Activated naive CD8-positive, alpha-beta T cell treated with anti-CD3 and anti-CD28 coated beads, Interleukin-2, amount 50 U/mL, for 24 hours (primary cell): ENCODE results near the gene KIRREL3.
A peak's percentile ranks its signal among the peaks of the same experiment; 100 is the strongest.

Experiments used
- ATAC-seq: fragments of 150-1000 bp; cut with Tn5 transposase; one replicate; pipeline ENCODE4 v1.10.0; 2021
- DNase-seq: peaks from one replicate; pipeline ENCODE4 v3.0.0; 2021
- H3K27ac Mint-ChIP-seq: one replicate; pipeline ENCODE4 v1.8.0; 2021; ENCODE audit warnings: mild to moderate bottlenecking, mixed read lengths
- H3K27me3 Mint-ChIP-seq: one replicate; pipeline ENCODE4 v1.8.0; 2021; ENCODE audit warnings: mixed read lengths
- H3K36me3 Mint-ChIP-seq: one replicate; pipeline ENCODE4 v1.8.0; 2021; ENCODE audit warnings: low read depth, mixed read lengths
- H3K4me1 Mint-ChIP-seq: one replicate; pipeline ENCODE4 v1.8.0; 2021; ENCODE audit warnings: mixed read lengths
- H3K4me3 Mint-ChIP-seq: one replicate; pipeline ENCODE4 v1.8.0; 2021; ENCODE audit warnings: mild to moderate bottlenecking, moderate library complexity, mixed read lengths
- H3K9me3 Mint-ChIP-seq: one replicate; pipeline ENCODE4 v1.8.0; 2021; ENCODE audit warnings: mixed read lengths

The KIRREL3 gene

DNA sequence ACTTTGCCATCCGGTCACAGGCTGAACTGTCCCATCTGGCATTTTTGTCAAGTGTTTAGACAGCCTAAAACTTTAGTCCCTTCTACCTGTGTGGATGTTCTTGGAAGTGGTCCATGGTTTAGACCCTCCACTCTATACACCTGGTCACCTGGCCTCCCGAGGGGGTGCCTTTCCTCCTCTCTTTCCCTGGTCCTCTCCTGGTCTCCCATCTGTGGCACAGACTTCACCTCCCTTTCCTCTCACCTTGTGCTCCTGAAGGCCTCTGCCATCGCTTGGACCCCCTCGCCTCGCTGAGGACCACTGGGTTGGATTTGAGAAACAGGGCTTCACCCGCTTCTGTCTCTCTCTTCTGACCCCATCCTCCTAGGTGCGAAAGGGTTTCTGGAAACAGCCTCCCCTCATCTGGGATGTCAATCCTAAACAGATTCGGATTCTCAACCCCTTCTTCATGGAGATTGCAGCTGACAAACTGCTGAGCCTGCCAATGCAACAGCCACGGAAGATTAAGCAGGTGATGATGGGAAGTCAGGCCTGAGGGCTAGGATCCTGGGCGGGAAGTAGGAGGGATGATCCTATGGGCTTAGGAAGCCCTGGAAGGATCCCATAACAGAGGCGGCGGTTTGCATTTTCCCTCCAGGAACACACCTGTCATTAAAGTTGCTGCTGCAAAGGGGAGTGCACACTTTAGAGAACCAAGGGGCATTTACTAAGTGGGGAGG is 591.5 kb downstream of the KIRREL3 start:
- H3K9me3 Mint-ChIP-seq: no peaks in the 10 kb centered on the region
- DNase-seq (no peak), ATAC-seq (no peak)
- H3K36me3 Mint-ChIP-seq: peaks cover 7% of the 10 kb centered on the region
- no peak overlapping the region for H3K27ac Mint-ChIP-seq
- H3K27me3 Mint-ChIP-seq: no peaks in the 10 kb centered on the region
- no peak overlapping the region for H3K4me3 Mint-ChIP-seq
- H3K4me1 Mint-ChIP-seq: no peaks in the 10 kb centered on the region

DNA sequence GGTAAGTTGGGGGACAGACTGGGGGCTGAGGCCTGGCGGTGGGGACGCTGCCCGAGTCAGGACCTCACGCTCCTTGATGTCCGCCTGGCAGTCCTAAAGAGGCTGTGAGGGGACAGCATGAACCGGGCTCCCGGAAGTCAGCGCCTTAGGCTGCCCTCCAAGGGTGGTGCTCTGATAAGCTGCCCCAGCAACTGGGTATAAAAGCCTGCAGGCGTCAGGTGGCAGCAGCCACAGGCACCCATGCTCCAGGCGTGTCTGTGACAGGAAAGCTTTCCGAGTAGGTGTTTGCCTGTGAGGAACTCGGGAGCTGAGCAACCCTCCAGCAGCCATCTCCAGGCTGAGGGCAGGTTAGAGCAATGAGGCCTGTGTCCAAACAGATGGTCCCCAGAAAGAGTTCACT is 592.1 kb downstream of the KIRREL3 start:
- no peaks in the 10 kb centered on the region for H3K9me3 Mint-ChIP-seq

DNA sequence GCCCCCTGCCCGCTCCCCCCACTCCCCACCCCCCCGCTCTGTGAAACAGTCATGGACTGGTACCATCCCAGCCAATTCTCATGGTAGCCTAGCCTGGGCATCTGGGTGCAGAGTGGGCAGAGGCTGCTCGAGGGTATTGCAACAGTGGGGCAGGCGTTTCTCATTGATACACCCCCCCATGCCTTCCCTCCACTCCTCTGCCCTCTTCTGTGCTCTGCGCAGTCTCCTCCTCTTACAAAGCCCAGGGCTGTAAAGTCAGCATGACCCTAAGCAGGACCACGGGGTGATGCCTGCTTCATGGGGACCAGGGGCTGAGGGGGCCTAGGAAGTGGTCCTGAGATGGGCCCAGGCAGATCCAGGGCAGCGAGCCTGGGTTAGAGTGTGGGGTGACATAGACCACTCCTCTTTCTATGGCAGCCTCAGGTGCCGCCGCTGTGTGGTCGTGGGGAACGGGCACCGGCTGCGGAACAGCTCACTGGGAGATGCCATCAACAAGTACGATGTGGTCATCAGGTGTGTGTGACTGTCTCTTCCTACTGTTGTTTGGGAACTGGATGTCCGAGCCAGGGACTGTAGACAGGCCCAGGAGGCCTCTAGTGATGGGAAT is 592.8 kb downstream of the KIRREL3 start:
- no peak for ATAC-seq
- no peaks in the 10 kb centered on the region for H3K4me1 Mint-ChIP-seq
- H3K36me3 Mint-ChIP-seq: peaks cover 7% of the 10 kb centered on the region
- no peaks in the 10 kb centered on the region for H3K27me3 Mint-ChIP-seq
- DNase-seq: no peak
- H3K27ac Mint-ChIP-seq: no peak overlapping the region
- no peak overlapping the region for H3K4me3 Mint-ChIP-seq
- H3K9me3 Mint-ChIP-seq: no peaks in the 10 kb centered on the region

More for the DNA sequence above, 592.1 kb downstream of the KIRREL3 start:
- DNase-seq (no peak), ATAC-seq (no peak)
- Mint-ChIP-seq H3K27ac (no peak overlapping the region), H3K4me3 (no peak overlapping the region), H3K27me3 (no peaks in the 10 kb centered on the region), H3K36me3 (peaks cover 7% of the 10 kb centered on the region), H3K4me1 (no peaks in the 10 kb centered on the region)

DNA sequence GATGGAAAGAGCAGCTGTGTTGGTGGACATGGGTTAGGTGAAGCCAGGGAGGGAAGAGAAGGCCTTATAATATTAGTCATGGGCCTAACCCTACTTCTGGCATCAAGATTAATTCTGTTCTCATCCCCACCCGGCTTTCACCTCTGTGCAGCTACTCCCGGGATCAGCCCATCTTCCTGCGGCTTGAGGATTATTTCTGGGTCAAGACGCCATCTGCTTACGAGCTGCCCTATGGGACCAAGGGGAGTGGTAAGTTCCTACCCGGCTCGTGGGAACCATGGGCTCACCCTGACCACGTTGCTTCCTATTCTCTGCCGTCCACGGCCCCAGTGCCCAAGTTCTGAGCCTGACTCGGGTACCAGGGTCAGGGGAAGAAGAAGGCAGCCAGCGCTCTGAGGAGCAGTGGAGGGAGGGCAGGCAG is 593.5 kb downstream of the KIRREL3 start:
- Mint-ChIP-seq H3K27me3 (no peaks in the 10 kb centered on the region), H3K9me3 (no peaks in the 10 kb centered on the region), H3K4me3 (no peak overlapping the region), H3K27ac (no peak overlapping the region), H3K36me3 (peaks cover 7% of the 10 kb centered on the region), H3K4me1 (no peaks in the 10 kb centered on the region)
- DNase-seq: no peak
- ATAC-seq: no peak

DNA sequence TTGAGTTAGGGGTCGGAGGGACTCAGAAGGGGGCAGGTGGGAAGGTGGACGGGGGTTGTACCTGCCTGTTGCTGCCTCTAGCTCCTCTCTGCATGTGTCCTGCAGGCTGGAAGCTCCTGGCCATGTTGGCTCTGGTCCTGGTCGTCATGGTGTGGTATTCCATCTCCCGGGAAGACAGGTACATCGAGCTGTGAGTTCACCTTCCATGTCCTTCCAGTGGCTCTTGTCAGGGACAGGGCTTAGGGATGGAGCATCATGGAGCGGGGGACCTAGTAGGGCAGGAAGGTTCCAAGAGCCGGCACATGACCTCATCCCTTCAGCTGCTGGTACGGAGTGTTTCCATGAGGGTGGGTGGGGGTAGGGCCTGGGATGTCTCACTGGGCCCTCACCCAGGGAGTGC is 594.2 kb downstream of the KIRREL3 start:
- H3K27ac Mint-ChIP-seq: no peak overlapping the region
- H3K9me3 Mint-ChIP-seq: no peaks in the 10 kb centered on the region
- no peak overlapping the region for H3K4me3 Mint-ChIP-seq
- DNase-seq (no peak), ATAC-seq (no peak)
- H3K36me3 Mint-ChIP-seq: peaks cover 4% of the 10 kb centered on the region
- H3K27me3 Mint-ChIP-seq: no peaks in the 10 kb centered on the region
- H3K4me1 Mint-ChIP-seq: no peaks in the 10 kb centered on the region

DNA sequence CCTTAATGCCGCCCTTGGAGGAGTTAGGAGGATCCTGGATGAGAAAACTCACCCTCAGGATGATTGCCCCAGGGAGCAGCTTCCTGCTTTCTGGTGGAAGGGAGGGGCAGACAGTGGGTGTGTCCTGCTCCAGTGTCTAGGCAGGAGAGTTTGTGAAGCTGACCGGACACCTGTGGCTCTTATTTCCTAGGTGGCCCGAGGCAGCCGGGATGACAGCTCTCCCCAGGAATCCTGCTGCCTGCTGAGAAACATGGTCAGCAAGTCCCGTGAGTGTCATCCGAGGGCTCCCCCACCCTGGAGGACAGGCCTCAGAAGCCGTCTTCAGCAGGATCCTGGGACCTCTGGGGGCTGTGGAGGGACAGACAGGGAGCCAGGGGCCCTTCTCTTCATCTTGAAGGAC is 594.7 kb downstream of the KIRREL3 start:
- H3K27me3 Mint-ChIP-seq: no peaks in the 10 kb centered on the region

DNA sequence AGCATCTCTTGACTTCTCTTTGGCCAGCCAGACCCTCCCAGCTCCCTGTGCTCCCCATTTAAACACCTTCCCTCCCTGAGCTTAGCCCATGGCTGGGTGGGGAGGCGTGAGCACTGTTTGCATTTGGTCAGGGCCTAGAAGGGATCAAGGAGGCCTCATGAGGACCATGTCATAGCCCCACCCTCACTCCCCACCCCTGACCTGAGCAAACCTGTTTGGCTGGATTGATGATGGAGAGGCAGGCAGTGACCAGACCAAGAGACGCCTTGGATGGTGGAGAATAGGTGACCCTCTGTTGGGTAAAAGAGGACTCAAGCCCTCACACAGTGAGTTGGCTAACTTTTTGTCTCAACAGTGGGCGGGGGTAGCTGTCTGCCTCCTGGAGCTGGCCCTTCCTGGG is 595.2 kb downstream of the KIRREL3 start:
- H3K4me1 Mint-ChIP-seq: no peaks in the 10 kb centered on the region
- H3K27me3 Mint-ChIP-seq: no peaks in the 10 kb centered on the region
- DNase-seq (no peak), ATAC-seq (no peak)
- no peak overlapping the region for H3K4me3 Mint-ChIP-seq
- no peak overlapping the region for H3K27ac Mint-ChIP-seq
- H3K9me3 Mint-ChIP-seq: no peaks in the 10 kb centered on the region
- peaks cover 2% of the 10 kb centered on the region for H3K36me3 Mint-ChIP-seq

More for the DNA sequence above, 594.7 kb downstream of the KIRREL3 start:
- ATAC-seq: no peak
- H3K27ac Mint-ChIP-seq: no peak overlapping the region
- no peaks in the 10 kb centered on the region for H3K4me1 Mint-ChIP-seq
- H3K36me3 Mint-ChIP-seq: peaks cover 4% of the 10 kb centered on the region
- H3K4me3 Mint-ChIP-seq: no peak overlapping the region
- DNase-seq: no peak
- H3K9me3 Mint-ChIP-seq: no peaks in the 10 kb centered on the region

DNA sequence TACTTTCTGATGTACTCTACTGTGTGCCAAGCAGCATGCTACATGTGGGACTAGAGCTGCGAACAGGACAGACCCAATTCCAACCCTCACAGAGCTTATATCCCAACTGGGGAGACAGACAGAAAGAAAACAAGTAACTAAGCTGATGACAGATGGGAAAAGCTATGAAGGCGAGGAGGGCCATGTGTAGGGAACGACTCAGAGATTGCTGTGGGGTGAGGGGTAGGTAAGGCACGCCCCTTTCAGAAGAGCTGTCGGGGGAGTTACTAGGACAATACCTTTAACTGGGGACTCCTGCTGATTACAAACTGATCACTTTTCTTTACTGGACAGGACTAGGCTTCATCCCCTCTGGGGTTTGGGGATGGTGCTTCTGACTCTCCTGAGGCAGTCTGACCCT is 596.2 kb downstream of the KIRREL3 start:
- Mint-ChIP-seq H3K27ac (no peak overlapping the region), H3K9me3 (no peaks in the 10 kb centered on the region)
- no peak for ATAC-seq

DNA sequence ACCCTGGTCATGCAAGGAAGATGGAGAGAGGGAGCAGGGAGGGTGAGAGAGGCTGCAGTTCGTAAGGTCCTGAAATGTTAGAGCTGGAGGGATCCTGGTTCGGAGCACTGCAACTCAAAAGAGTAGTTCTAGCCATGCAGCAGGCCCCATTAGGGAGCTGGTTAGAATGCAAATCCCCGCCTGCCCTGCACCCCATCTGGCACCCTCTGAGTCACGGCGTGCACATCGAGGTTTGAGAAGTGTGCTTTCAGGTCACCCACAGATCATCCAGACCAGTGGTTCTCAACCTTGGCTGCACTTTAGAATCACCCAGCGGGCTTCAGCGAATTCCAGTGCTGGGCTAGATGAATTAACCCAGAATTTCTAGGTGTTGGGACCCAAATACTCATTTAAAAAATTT is 596.9 kb downstream of the KIRREL3 start:
- Mint-ChIP-seq H3K36me3 (no peaks in the 10 kb centered on the region), H3K9me3 (no peaks in the 10 kb centered on the region), H3K4me1 (no peaks in the 10 kb centered on the region), H3K27me3 (no peaks in the 10 kb centered on the region), H3K4me3 (no peak overlapping the region), H3K27ac (no peak overlapping the region)
- DNase-seq: peak; percentile 9
- peak; percentile 53 for ATAC-seq

More for the DNA sequence above, 596.2 kb downstream of the KIRREL3 start:
- Mint-ChIP-seq H3K4me1 (no peaks in the 10 kb centered on the region), H3K36me3 (peaks cover 2% of the 10 kb centered on the region), H3K4me3 (no peak overlapping the region), H3K27me3 (no peaks in the 10 kb centered on the region)
- no peak for DNase-seq

DNA sequence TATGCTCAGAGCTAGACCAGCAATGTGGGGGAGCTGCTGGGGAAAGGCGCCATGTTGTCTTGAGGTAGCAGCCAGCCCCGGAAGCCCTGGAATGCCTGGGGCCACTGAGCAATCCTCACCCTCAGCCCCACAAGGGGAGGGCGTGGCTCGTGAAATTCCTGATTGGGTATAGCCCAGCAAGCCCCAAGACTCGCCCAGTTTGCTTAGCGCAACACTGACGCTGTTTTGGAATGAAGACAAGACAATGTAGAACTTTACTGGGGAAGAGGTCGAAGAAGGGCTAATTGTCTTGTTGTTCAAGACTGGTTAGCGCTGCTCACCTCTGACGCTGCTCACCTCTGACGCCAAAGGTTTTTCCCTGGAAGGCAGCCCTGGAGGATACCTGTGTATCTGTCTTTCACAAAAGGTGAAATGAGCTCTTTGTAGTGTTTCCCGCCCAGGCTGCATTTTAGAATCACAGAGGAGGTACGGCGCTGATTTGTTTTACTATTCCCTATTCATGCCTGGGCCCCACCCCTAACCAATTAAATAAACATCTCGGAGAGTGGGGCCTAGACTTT is 597.5 kb downstream of the KIRREL3 start:
- Mint-ChIP-seq H3K27ac (no peak overlapping the region), H3K36me3 (no peaks in the 10 kb centered on the region), H3K27me3 (no peaks in the 10 kb centered on the region), H3K9me3 (no peaks in the 10 kb centered on the region), H3K4me1 (no peaks in the 10 kb centered on the region), H3K4me3 (no peak overlapping the region)
- no peak for DNase-seq
- no peak for ATAC-seq

DNA sequence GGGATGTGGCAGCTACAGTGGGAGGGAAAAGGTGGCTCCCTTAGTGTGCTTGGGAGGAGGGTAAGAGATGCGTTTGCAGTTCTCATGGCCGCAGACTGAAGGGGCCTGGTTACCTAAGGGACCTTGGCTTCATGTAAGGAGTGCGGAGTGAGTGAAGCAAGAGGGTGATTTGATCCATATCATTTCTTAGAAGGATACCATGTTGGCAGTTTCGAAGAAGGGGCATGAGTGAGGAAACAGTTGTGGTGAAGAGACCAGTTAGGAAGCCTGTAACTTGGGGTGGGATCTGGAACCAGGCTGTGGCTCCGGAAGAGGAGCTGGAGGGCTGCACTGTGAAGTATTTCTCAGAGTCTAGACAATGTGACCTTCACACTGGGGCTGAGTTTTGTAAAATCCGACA is 600.1 kb downstream of the KIRREL3 start:
- no peaks in the 10 kb centered on the region for H3K36me3 Mint-ChIP-seq

DNA sequence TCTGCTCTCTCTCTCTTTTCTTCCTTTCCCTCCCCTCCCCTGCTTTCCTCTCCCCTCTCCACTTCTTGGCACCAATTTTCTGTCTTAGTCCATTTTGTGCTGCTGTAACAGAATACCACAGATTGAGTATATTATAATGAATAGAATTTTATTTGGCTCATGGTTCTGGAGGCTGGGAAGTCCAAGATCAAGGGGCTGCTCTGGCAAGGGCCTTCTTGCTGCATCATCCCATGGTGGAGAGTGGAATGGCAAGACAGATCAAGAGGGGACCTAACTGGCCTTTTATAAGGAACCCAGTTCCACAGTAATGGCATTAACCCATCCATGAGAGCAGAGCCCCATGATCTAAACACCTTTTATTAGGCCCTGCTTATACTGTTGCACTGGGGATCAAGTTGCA is 600.6 kb downstream of the KIRREL3 start:
- no peak overlapping the region for H3K4me3 Mint-ChIP-seq
- H3K27ac Mint-ChIP-seq: no peak overlapping the region
- ATAC-seq (no peak), DNase-seq (no peak)
- H3K27me3 Mint-ChIP-seq: no peaks in the 10 kb centered on the region
- H3K9me3 Mint-ChIP-seq: no peaks in the 10 kb centered on the region
- H3K36me3 Mint-ChIP-seq: no peaks in the 10 kb centered on the region
- H3K4me1 Mint-ChIP-seq: no peaks in the 10 kb centered on the region

More for the DNA sequence above, 600.1 kb downstream of the KIRREL3 start:
- DNase-seq (no peak), ATAC-seq (no peak)
- no peak overlapping the region for H3K4me3 Mint-ChIP-seq
- no peaks in the 10 kb centered on the region for H3K27me3 Mint-ChIP-seq
- H3K27ac Mint-ChIP-seq: no peak overlapping the region
- no peaks in the 10 kb centered on the region for H3K4me1 Mint-ChIP-seq
- H3K9me3 Mint-ChIP-seq: no peaks in the 10 kb centered on the region

DNA sequence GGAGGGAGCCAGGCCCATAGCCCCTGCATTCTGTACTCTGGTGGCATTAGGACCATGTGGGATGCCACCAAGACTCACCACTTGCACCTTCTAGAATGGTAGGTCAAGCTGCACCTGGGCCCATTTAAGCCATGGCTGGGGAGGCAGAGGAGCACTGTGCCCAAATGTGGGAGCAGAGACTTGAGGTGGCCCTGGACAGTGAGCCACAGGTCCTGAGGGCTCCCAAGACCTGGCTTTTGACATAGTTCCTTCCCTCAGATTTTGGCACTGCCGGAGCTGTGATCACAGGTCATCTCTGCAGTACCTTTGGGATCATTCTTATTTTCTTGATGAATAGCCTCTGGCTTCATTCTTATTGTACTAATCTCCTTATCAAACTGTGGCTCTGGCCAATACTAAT is 601.8 kb downstream of the KIRREL3 start:
- H3K9me3 Mint-ChIP-seq: no peaks in the 10 kb centered on the region
- no peak for ATAC-seq

DNA sequence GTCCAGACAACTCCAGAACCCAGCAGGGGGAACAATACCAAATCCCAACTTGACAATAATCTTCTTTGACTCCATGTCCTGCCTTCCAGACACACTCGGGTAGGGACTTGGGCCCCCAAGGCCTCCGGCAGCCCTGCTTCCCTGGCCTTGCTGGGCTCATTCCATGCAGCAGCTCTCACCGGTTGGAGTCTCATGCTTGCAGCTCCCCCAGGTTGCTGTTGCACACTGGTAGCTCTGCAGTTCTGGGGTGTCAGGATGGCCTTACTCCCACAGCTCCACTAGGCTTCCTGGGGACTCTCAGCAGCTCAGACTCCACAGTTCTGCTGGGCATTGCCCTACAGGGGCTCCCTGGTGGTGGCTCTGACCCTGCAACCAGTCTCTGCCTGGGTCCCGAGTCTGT is 602.3 kb downstream of the KIRREL3 start:
- DNase-seq (no peak), ATAC-seq (no peak)
- no peaks in the 10 kb centered on the region for H3K36me3 Mint-ChIP-seq
- no peak overlapping the region for H3K27ac Mint-ChIP-seq
- no peaks in the 10 kb centered on the region for H3K9me3 Mint-ChIP-seq
- no peak overlapping the region for H3K4me3 Mint-ChIP-seq
- H3K4me1 Mint-ChIP-seq: no peaks in the 10 kb centered on the region
- H3K27me3 Mint-ChIP-seq: no peaks in the 10 kb centered on the region

More for the DNA sequence above, 601.8 kb downstream of the KIRREL3 start:
- no peak for DNase-seq
- no peak overlapping the region for H3K4me3 Mint-ChIP-seq
- H3K36me3 Mint-ChIP-seq: no peaks in the 10 kb centered on the region
- no peaks in the 10 kb centered on the region for H3K27me3 Mint-ChIP-seq
- no peak overlapping the region for H3K27ac Mint-ChIP-seq
- no peaks in the 10 kb centered on the region for H3K4me1 Mint-ChIP-seq

DNA sequence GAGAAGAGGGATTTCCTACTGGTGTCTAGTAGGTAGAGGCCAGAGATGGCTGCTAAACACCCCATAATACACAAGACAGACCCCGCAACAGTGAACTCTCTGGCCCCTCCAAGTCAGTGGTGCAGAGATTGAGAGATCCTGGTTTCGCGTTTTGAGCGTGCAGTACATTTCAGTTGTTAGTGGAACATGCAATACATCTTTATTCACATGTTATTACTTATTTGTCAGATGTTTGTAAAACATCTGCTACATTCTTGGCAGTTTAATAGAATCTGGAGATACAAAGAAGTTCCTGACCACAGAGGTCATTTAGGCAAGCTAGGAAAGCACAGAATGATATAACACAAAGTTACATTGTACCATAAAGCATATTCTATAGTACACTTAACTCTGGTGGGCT is 603.6 kb downstream of the KIRREL3 start:
- no peaks in the 10 kb centered on the region for H3K9me3 Mint-ChIP-seq
- H3K27me3 Mint-ChIP-seq: no peaks in the 10 kb centered on the region
- H3K4me3 Mint-ChIP-seq: no peak overlapping the region
- H3K4me1 Mint-ChIP-seq: peaks cover 3% of the 10 kb centered on the region
- DNase-seq (no peak), ATAC-seq (no peak)
- no peak overlapping the region for H3K27ac Mint-ChIP-seq
- no peaks in the 10 kb centered on the region for H3K36me3 Mint-ChIP-seq
